ENCODE data around the gene IL22.

IL22 gene

GRCh38 chr12:68253504-68253903 is at the start of gene IL22:
Gene IL22, minus strand, starts transcription at chr12:68253604. Its CDS starts 156 bp downstream, at chr12:68253448.
- no peak for DNase-seq

GRCh38 chr12:68297929-68298328 is 44.5 kb upstream of the IL22 start:
- DNase-seq = no peak

- DNase-seq = no peak
These were observed 40.8 kb upstream of the IL22 start for GRCh38 chr12:68294251-68294650.

- no peak for DNase-seq
These were observed 39.9 kb upstream of the IL22 start for GRCh38 chr12:68293347-68293746.

- DNase-seq = no peak
These were observed 38.9 kb upstream of the IL22 start for GRCh38 chr12:68292151-68292943.

- DNase-seq = no peak
These were observed 38.1 kb upstream of the IL22 start for GRCh38 chr12:68291396-68292036.

GRCh38 chr12:68290126-68290525 is 36.7 kb upstream of the IL22 start:
- no peak for DNase-seq

GRCh38 chr12:68287106-68287505 is 33.7 kb upstream of the IL22 start:
- no peak for DNase-seq

- DNase-seq = no peak
These were observed 33.0 kb upstream of the IL22 start for GRCh38 chr12:68286396-68286795.

GRCh38 chr12:68285541-68285940 is 32.1 kb upstream of the IL22 start:
- DNase-seq = no peak

GRCh38 chr12:68281322-68282077 is 28.1 kb upstream of the IL22 start:
- DNase-seq = no peak

GRCh38 chr12:68280240-68280639 is 26.8 kb upstream of the IL22 start:
- no peak for DNase-seq

- DNase-seq = no peak
These were observed 26.0 kb upstream of the IL22 start for GRCh38 chr12:68279227-68280054.

GRCh38 chr12:68276402-68276930 is 23.1 kb upstream of the IL22 start:
- no peak for DNase-seq

GRCh38 chr12:68272732-68273131 is 19.3 kb upstream of the IL22 start:
- DNase-seq = no peak

GRCh38 chr12:68271346-68271745 is 17.9 kb upstream of the IL22 start:
- no peak for DNase-seq

GRCh38 chr12:68270358-68270757 is 17.0 kb upstream of the IL22 start:
- DNase-seq = no peak

GRCh38 chr12:68269779-68270178 is 16.4 kb upstream of the IL22 start:
- no peak for DNase-seq

GRCh38 chr12:68268967-68269366 is 15.6 kb upstream of the IL22 start:
- DNase-seq = no peak

- no peak for DNase-seq
These were observed 14.5 kb upstream of the IL22 start for GRCh38 chr12:68267892-68268396.

GRCh38 chr12:68264857-68265256 is 11.5 kb upstream of the IL22 start:
- DNase-seq = no peak

GRCh38 chr12:68264158-68264855 is 10.9 kb upstream of the IL22 start:
- no peak for DNase-seq
